LNCAP (cell line): ENCODE data around the gene ZNF662.

ENCODE experiments used
- CTCF ChIP-seq: fragments of 450-650 bp; IDR thresholded peaks from 2 replicates; pipeline ENCODE4 v1.5.1; 2017; ENCODE audit warnings: mild to moderate bottlenecking

Gene ZNF662

GRCh38 chr3:42906070-42906847 is at the start of gene ZNF662:
Gene ZNF662, plus strand, starts transcription at chr3:42906142. Its CDS starts 1,973 bp downstream, at chr3:42908115.
- no peak for TF ChIP-seq CTCF

GRCh38 chr3:42856544-42856943 is 49.4 kb upstream of the ZNF662 start:
- no peak for TF ChIP-seq CTCF

GRCh38 chr3:42864321-42864950 is 41.5 kb upstream of the ZNF662 start:
- TF ChIP-seq CTCF: no peak

GRCh38 chr3:42865256-42865655 is 40.7 kb upstream of the ZNF662 start:
- no peak for TF ChIP-seq CTCF

- TF ChIP-seq CTCF: no peak
These were observed 38.8 kb upstream of the ZNF662 start for GRCh38 chr3:42867138-42867537.

GRCh38 chr3:42868841-42869240 is 37.1 kb upstream of the ZNF662 start:
- no peak for TF ChIP-seq CTCF

- TF ChIP-seq CTCF: no peak
These were observed 34.2 kb upstream of the ZNF662 start for GRCh38 chr3:42871592-42872196.
